ENCODE results near the gene MCF2L2.

Gene MCF2L2

GRCh38 chr3:183360971-183361624 is 67.3 kb downstream of the MCF2L2 start:
- DNase-seq (ENCODE audit: extremely low spot score) = no peak
- POLR2A ChIA-PET = no interaction called here
- no peak for TF ChIP-seq CTCF (IDR thresholded peaks at IDR 0.05; ENCODE audit: control extremely low read depth, extremely low read depth, low read depth, missing control alignments)
- CTCF ChIA-PET = interaction anchor here (1.6 kb wide), 1 partner anchor 9 kb away, joined by 3 read pairs; no protein-coding TSS in a partner anchor

- POLR2A ChIA-PET = no interaction called here
- no peak for TF ChIP-seq CTCF (IDR thresholded peaks at IDR 0.05; ENCODE audit: control extremely low read depth, extremely low read depth, low read depth, missing control alignments)
- DNase-seq (ENCODE audit: extremely low spot score) = no peak
- CTCF ChIA-PET = interaction anchor here (1.5 kb wide), 1 partner anchor 27 kb away, joined by 7 read pairs; no protein-coding TSS in a partner anchor
Observed at GRCh38 chr3:183359036-183359435, 69.4 kb downstream of the MCF2L2 start.

- ChIA-PET CTCF (interaction anchor here (0.6 to 1.0 kb wide), 2 partner anchors 164 to 560 kb away, joined by 3 read pairs; no protein-coding TSS in a partner anchor), POLR2A (no interaction called here)
- DNase-seq (ENCODE audit: extremely low spot score) = no peak
- TF ChIP-seq CTCF (IDR thresholded peaks at IDR 0.05; ENCODE audit: control extremely low read depth, extremely low read depth, low read depth, missing control alignments) = no peak
Observed at GRCh38 chr3:183357564-183358079, 70.8 kb downstream of the MCF2L2 start.

GRCh38 chr3:183356920-183357319 is 71.5 kb downstream of the MCF2L2 start:
- POLR2A ChIA-PET = no interaction called here
- no peak for TF ChIP-seq CTCF (IDR thresholded peaks at IDR 0.05; ENCODE audit: control extremely low read depth, extremely low read depth, low read depth, missing control alignments)
- CTCF ChIA-PET = interaction anchor here (1.0 kb wide), 1 partner anchor 163 kb away, joined by 3 read pairs; no protein-coding TSS in a partner anchor
- DNase-seq (ENCODE audit: extremely low spot score) = no peak

- CTCF ChIA-PET = no interaction called here
Observed at GRCh38 chr3:183354874-183355273, 73.5 kb downstream of the MCF2L2 start.

GRCh38 chr3:183354325-183354831 is 74.0 kb downstream of the MCF2L2 start:
- POLR2A ChIA-PET = no interaction called here
- DNase-seq (ENCODE audit: extremely low spot score) = no peak
- CTCF ChIA-PET = no interaction called here
- no peak for TF ChIP-seq CTCF (IDR thresholded peaks at IDR 0.05; ENCODE audit: control extremely low read depth, extremely low read depth, low read depth, missing control alignments)

More at GRCh38 chr3:183354874-183355273, 73.5 kb downstream of the MCF2L2 start:
- no peak for DNase-seq (ENCODE audit: extremely low spot score)
- POLR2A ChIA-PET = no interaction called here
- TF ChIP-seq CTCF (IDR thresholded peaks at IDR 0.05; ENCODE audit: control extremely low read depth, extremely low read depth, low read depth, missing control alignments) = no peak
